ENCODE data around the gene MAP3K10. TPM values are rescaled to one million over a fixed set of nuclear protein-coding genes. Genes with fewer than 3 reads are reported as not detected.

The MAP3K10 gene
- total and polyA plus RNA-seq, 2 donors (not counting 1 experiment from before 2014, with no cell fraction given), result 22.5 to 41.6 TPM

- Histone ChIP-seq H3K9me3 (ENCODE audit: control extremely low read depth in 1 of 3, control insufficient read depth in 2 of 3, insufficient read depth in 1 of 3, low read length in 2 of 3) (peaks cover 0 to 35% (median 0%) of the 10 kb centered on the region in 3 donors), H3K36me3 (replicated peaks in 1 of 2; ENCODE audit: control extremely low read depth in 1 of 2, control insufficient read depth in 1 of 2, extremely low read depth in 1 of 2, insufficient read depth in 2 of 2, low read length in 1 of 2) (no peaks in the 10 kb centered on the region), H3K4me3 (ENCODE audit: control extremely low read depth in 1 of 5, extremely low read depth in 1 of 5, insufficient read depth in 1 of 5, low read depth in 2 of 5, low read length in 4 of 5) (no peak overlapping the region), H4K20me1 (ENCODE audit: control insufficient read depth, insufficient read depth, low read length, poor library complexity, severe bottlenecking) (no peaks in the 10 kb centered on the region), H2AFZ (ENCODE audit: insufficient read depth, low read depth, low read length, poor library complexity, severe bottlenecking) (no peak overlapping the region), H3K79me2 (ENCODE audit: control insufficient read depth, insufficient read depth, low read length) (no peaks in the 10 kb centered on the region), H3K4me2 (replicated peaks; ENCODE audit: low read depth, low read length, poor library complexity, severe bottlenecking) (peak overlapping the region; percentile 55), H3K4me1 (ENCODE audit: control insufficient read depth in 2 of 2, insufficient read depth in 2 of 2, low read length in 2 of 2) (peaks cover 25 to 30% of the 10 kb centered on the region in 2 donors), H3K27ac (ENCODE audit: low read length in 2 of 2) (no peak overlapping the region), H3K9ac (ENCODE audit: low read length) (no peak overlapping the region), H3K27me3 (replicated peaks in 1 of 4; ENCODE audit: control extremely low read depth in 1 of 4, control insufficient read depth in 3 of 4, insufficient read depth in 4 of 4, low read length in 3 of 4) (peaks cover 0 to 57% (median 34%) of the 10 kb centered on the region in 4 experiments)
- H3K27ac Mint-ChIP-seq, result no peak overlapping the region
- no peaks in the 10 kb centered on the region for H3K9me3 Mint-ChIP-seq (ENCODE audit: insufficient read depth)
- H3K27me3 Mint-ChIP-seq, result peaks cover 44% of the 10 kb centered on the region
- no peak for ATAC-seq (ENCODE audit: low read depth)
- no peak overlapping the region for H3K4me3 Mint-ChIP-seq
- WGBS (ENCODE audit: insufficient coverage), result 23% methylated on average over 42 of the region's 48 CpGs
- TF ChIP-seq CTCF (IDR thresholded peaks at IDR 0.05) (no peak), EZH2 (IDR thresholded peaks at IDR 0.05; ENCODE audit: borderline replicate concordance, insufficient read depth, low read depth, low read length, poor library complexity, severe bottlenecking) (no peak)
- ChIA-PET POLR2A (no interaction called here), CTCF (interaction anchor here (1.9 kb wide), 1 partner anchor 83 kb away, joined by 6 read pairs; no protein-coding TSS in a partner anchor)
- intact Hi-C loops (cut with micrococcal nuclease), result no loop called here
- H3K4me1 Mint-ChIP-seq, result peaks cover 18% of the 10 kb centered on the region
- DNase-seq, result no peak
Measured at GRCh38 chr19:40223135-40223822, 32.1 kb downstream of the MAP3K10 start.
